ENCODE results near the gene LAMC2.

The LAMC2 gene

DNA sequence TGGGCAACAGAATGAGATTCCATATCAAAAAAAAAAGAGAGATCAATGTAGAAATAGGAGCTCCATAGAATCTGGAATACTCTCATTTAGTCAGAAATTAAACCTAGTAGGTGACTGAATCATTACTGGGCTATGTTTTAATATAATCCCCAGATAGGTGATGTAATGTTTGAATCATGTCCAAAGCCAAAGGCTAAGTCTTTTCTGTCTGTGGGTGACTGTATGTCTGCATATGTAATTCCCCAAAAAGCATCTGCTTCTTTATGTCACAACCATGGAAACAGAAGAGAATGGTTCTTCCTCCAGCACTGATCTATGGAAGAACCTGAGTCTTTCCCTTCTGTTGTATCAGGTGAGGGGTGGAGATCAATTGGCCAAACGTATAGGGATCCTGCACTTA lies 5.8 kb downstream of the LAMC2 start:
- Histone ChIP-seq H3K4me1 (ENCODE audit: control insufficient read depth, insufficient read depth, low read length, unreplicated experiment) (peaks cover 27% of the 10 kb centered on the region), H3K79me2 (ENCODE audit: control insufficient read depth, insufficient read depth, low read length, unreplicated experiment) (no peaks in the 10 kb centered on the region), H3K27ac (ENCODE audit: low read depth, low read length) (0 out of 2 replicates have a peak overlapping the region, but pooled peaks have one; percentile 2), H2AFZ (ENCODE audit: low read length, unreplicated experiment) (no peak overlapping the region), H3K4me3 (ENCODE audit: low read depth, low read length) (no peak overlapping the region), H3K27me3 (ENCODE audit: insufficient read depth, low read length) (no peaks in the 10 kb centered on the region), H3K36me3 (ENCODE audit: insufficient read depth, low read length) (no peaks in the 10 kb centered on the region)

DNA sequence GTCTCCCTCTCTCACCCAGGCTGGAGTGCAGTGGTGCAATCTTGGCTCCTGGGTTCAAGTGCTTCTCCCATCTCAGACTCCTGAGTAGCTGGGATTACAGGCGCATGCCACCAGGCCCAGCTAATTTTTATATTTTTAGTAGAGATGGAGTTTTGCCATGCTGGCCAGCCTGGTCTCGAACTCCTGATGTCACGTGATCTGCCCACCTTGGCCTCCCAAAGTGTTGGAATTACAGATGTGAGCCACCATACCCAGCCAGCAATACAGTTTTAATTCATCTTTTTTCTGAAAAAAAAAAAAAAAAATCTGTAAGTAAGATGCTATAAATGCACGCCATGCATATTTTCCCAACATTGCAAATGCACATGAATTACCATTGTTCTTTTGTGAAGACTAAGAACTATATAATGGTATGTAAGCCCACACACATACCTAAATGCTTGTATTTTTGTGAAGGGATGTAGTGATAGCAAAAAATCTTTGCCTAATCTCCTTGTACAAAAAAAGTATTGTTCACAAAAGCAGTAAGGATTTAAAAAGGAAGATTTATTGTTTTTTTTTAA lies 8.0 kb downstream of the LAMC2 start:
- Histone ChIP-seq H3K4me1 (ENCODE audit: control insufficient read depth, insufficient read depth, low read length, unreplicated experiment) (peaks cover 27% of the 10 kb centered on the region), H3K27ac (ENCODE audit: low read depth, low read length) (no peak overlapping the region), H3K79me2 (ENCODE audit: control insufficient read depth, insufficient read depth, low read length, unreplicated experiment) (no peaks in the 10 kb centered on the region), H3K27me3 (ENCODE audit: insufficient read depth, low read length) (no peaks in the 10 kb centered on the region), H3K4me3 (ENCODE audit: low read depth, low read length) (no peak overlapping the region), H2AFZ (ENCODE audit: low read length, unreplicated experiment) (no peak overlapping the region), H3K36me3 (ENCODE audit: insufficient read depth, low read length) (no peaks in the 10 kb centered on the region)

DNA sequence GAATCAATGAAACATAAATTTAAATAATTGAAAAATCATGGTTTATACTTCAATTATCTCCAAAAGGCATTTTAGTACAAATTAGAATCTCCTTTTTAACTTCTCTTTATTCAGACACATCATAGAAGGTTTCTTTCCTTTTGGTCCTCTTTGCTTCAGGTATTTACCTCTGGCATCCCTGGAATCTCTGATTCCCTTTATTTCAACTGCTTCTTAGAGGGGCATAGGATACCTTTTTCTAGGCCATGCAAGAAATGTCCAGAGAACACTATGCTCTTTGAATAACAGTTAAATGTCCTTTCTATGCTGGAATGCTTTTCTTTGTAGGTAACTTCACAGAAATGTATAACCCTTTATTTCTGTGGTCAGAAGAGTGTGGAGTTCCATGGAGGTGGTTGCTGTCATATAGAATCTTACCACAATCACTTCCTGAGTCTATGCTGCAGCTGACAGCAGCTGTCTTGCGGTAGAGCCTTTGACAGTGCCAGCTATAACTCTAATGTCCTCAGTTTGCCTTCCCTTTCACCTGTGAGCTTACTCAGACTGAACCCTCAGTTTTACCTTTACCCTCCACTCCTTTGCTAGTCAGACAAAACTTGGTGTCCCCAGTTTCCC lies 8.6 kb downstream of the LAMC2 start:
- Histone ChIP-seq H3K79me2 (ENCODE audit: control insufficient read depth, insufficient read depth, low read length, unreplicated experiment) (no peaks in the 10 kb centered on the region), H3K27me3 (ENCODE audit: insufficient read depth, low read length) (no peaks in the 10 kb centered on the region), H3K4me1 (ENCODE audit: control insufficient read depth, insufficient read depth, low read length, unreplicated experiment) (peaks cover 27% of the 10 kb centered on the region), H2AFZ (ENCODE audit: low read length, unreplicated experiment) (peak overlapping the region; percentile 74), H3K4me3 (ENCODE audit: low read depth, low read length) (no peak overlapping the region), H3K27ac (ENCODE audit: low read depth, low read length) (peak overlapping the region; percentile 26; the same call in 1 of the 2 replicates), H3K36me3 (ENCODE audit: insufficient read depth, low read length) (no peaks in the 10 kb centered on the region)

DNA sequence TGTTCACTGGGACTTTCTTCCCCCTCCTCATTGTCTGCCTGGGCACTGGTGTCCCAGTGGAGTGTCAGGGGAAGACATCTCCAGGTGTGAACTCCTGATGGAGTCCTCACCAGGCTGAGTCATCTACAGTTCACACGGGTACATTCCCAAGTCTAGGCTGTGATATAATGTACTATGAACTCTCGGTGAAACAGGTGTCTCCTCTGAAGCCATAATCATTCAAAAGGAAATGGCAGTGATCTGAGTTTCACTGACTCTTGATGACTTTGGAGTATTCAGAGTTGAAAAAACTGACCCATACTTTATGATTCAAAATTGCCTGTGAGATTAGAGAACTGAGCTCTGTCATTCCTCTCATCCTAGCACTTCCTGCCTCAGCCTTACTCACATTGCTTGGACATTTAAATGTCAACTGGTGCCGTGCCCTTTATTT lies 9.1 kb downstream of the LAMC2 start:
- Histone ChIP-seq H3K4me1 (ENCODE audit: control insufficient read depth, insufficient read depth, low read length, unreplicated experiment) (peaks cover 27% of the 10 kb centered on the region), H3K79me2 (ENCODE audit: control insufficient read depth, insufficient read depth, low read length, unreplicated experiment) (no peaks in the 10 kb centered on the region), H2AFZ (ENCODE audit: low read length, unreplicated experiment) (peak overlapping the region; percentile 74), H3K4me3 (ENCODE audit: low read depth, low read length) (peak overlapping the region; percentile 18; the same call in 1 of the 2 replicates), H3K27ac (ENCODE audit: low read depth, low read length) (peak overlapping the region; percentile 26; the same call in 1 of the 2 replicates), H3K27me3 (ENCODE audit: insufficient read depth, low read length) (no peaks in the 10 kb centered on the region), H3K36me3 (ENCODE audit: insufficient read depth, low read length) (no peaks in the 10 kb centered on the region)

DNA sequence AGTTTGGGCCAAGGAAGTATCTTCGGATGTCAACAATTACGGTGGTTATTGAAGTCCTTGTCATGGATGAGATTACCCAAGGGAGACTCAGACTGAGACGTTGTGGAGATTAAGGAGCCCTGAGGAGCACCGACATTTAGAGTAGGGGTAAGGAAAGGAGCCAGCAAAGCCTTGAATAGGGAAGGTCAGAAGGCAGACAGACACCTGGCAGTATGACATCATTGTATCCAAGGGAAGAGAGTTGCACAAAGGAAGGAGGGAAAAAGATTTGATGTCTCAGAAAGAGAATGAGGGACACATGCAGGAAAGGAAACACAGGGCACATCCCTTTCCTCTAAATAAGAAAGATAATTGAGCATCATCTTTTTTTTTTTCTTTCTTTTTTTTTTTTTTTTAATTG lies 11.7 kb downstream of the LAMC2 start:
- peaks cover 13% of the 10 kb centered on the region for H3K4me1 ChIP-seq (ENCODE audit: control insufficient read depth, insufficient read depth, low read length, unreplicated experiment)
- no peaks in the 10 kb centered on the region for H3K36me3 ChIP-seq (ENCODE audit: insufficient read depth, low read length)
- H3K27ac ChIP-seq (ENCODE audit: low read depth, low read length): no peak overlapping the region
- H3K4me3 ChIP-seq (ENCODE audit: low read depth, low read length): no peak overlapping the region
- H3K27me3 ChIP-seq (ENCODE audit: insufficient read depth, low read length): no peaks in the 10 kb centered on the region
- H3K79me2 ChIP-seq (ENCODE audit: control insufficient read depth, insufficient read depth, low read length, unreplicated experiment): no peaks in the 10 kb centered on the region
- H2AFZ ChIP-seq (ENCODE audit: low read length, unreplicated experiment): no peak overlapping the region

DNA sequence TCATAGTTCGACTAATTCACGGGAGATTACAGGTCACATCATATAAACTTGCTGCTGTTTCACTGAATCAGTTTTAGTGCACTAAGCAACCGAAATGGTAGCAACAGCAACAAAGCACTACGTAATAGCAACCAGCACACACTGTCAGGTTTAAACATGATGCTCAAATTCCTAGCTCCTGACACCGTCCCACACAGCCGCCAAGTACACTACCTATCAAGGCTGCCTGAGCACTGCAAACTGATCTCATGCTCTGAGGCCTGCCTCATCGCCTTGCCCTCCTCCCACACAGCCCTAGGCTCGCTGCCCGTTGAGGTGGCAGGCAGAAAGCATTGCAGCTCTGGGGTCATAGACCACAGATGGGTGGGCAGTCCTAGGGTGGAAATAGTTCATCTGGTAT lies 12.4 kb downstream of the LAMC2 start:
- Histone ChIP-seq H3K79me2 (ENCODE audit: control insufficient read depth, insufficient read depth, low read length, unreplicated experiment) (no peaks in the 10 kb centered on the region), H3K4me1 (ENCODE audit: control insufficient read depth, insufficient read depth, low read length, unreplicated experiment) (peaks cover 13% of the 10 kb centered on the region), H3K27me3 (ENCODE audit: insufficient read depth, low read length) (no peaks in the 10 kb centered on the region), H3K27ac (ENCODE audit: low read depth, low read length) (no peak overlapping the region), H2AFZ (ENCODE audit: low read length, unreplicated experiment) (no peak overlapping the region), H3K36me3 (ENCODE audit: insufficient read depth, low read length) (no peaks in the 10 kb centered on the region), H3K4me3 (ENCODE audit: low read depth, low read length) (no peak overlapping the region)

DNA sequence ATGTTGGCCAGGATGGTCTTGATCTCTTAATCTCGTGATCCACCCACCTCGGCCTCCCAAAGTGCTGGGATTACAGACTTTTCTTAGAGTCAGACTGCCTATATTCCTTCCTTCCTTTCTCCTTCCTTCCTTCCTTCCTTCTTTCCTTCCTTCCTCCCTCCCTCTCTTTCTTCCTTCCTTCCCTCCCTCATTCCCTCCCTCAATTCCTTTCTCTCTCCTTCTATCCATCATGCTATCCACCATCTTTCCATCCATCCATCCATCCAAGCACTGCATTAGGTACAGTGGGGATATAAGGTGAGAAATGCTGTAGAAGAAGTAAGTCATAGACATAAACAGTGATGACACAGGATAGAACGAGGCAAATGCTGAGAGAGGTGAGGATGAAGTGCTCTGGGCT lies 13.2 kb downstream of the LAMC2 start:
- peaks cover 13% of the 10 kb centered on the region for H3K4me1 ChIP-seq (ENCODE audit: control insufficient read depth, insufficient read depth, low read length, unreplicated experiment)
- no peaks in the 10 kb centered on the region for H3K27me3 ChIP-seq (ENCODE audit: insufficient read depth, low read length)
- H3K4me3 ChIP-seq (ENCODE audit: low read depth, low read length): no peak overlapping the region
- H2AFZ ChIP-seq (ENCODE audit: low read length, unreplicated experiment): no peak overlapping the region
- H3K79me2 ChIP-seq (ENCODE audit: control insufficient read depth, insufficient read depth, low read length, unreplicated experiment): no peaks in the 10 kb centered on the region
- no peak overlapping the region for H3K27ac ChIP-seq (ENCODE audit: low read depth, low read length)
- no peaks in the 10 kb centered on the region for H3K36me3 ChIP-seq (ENCODE audit: insufficient read depth, low read length)

DNA sequence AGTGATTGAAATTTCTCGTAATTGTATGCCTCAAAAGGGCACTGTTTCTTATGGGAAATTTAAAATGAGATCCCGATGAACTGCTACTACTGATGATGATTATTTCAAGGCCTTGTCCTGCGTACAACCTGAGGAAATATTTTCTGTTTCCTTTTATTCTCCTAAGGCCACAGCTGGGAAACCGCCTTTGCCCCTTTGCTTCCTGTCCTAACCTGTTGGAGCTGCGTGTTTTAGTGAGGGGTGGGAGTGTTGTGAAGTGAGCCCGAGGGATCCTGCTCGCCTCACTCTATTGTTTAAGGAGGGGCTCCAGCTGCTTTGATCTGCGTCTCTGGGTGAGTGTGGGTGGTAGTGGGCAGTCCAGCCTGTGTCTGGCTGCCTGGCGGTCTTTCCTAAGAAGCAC lies 14.4 kb downstream of the LAMC2 start:
- H2AFZ ChIP-seq (ENCODE audit: low read length, unreplicated experiment): no peak overlapping the region
- H3K79me2 ChIP-seq (ENCODE audit: control insufficient read depth, insufficient read depth, low read length, unreplicated experiment): no peaks in the 10 kb centered on the region
- no peak overlapping the region for H3K27ac ChIP-seq (ENCODE audit: low read depth, low read length)
- H3K4me1 ChIP-seq (ENCODE audit: control insufficient read depth, insufficient read depth, low read length, unreplicated experiment): peaks cover 8% of the 10 kb centered on the region
- no peak overlapping the region for H3K4me3 ChIP-seq (ENCODE audit: low read depth, low read length)
- no peaks in the 10 kb centered on the region for H3K27me3 ChIP-seq (ENCODE audit: insufficient read depth, low read length)
- no peaks in the 10 kb centered on the region for H3K36me3 ChIP-seq (ENCODE audit: insufficient read depth, low read length)

DNA sequence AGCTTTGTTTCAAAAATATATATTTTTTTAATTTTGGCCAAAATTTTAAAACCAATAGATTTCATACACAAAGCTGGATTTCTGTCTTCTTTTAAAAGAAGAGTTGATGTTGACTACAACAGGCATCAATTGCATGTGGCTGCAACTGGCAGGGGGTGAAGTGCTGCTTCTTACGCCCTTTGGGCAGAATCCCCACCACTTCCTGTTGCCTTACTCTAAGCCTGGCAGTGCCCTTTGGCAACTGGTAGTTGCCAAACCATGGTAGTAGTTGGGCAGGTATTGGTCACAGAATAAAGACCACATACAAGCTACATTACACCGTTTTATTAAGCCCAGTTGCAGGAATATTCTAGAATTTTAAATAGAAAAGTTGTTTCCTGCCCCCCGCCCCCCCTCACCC lies 17.0 kb downstream of the LAMC2 start:
- peaks cover 7% of the 10 kb centered on the region for H3K4me1 ChIP-seq (ENCODE audit: control insufficient read depth, insufficient read depth, low read length, unreplicated experiment)
- no peaks in the 10 kb centered on the region for H3K36me3 ChIP-seq (ENCODE audit: insufficient read depth, low read length)
- no peaks in the 10 kb centered on the region for H3K27me3 ChIP-seq (ENCODE audit: insufficient read depth, low read length)

DNA sequence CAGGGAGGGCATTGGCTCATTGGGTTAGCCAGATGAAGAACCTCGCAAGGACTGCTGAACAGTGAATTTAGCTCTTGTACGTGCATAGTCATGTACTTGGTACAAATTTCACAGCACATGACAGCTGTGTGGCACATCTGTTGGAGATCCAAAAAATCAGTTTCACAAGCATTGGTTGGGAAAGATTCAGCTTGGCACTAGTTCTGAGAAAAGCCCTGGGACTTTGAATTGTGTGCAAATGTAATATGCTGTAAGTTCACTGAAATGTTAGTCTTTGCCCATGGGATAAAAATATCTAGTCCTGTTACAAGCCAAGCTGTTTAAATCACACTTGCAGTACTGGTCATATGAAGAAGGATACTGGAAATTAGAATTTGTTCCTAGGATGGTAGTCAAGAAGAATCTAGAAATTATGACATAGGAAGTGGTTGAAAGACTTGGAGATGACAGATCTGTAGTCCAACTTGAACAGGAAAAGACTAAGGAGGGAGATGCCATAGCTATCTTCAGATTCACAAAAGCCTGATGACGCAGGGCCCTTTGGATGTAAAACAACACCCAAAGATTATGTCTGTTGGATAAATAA lies 19.2 kb downstream of the LAMC2 start:
- Histone ChIP-seq H3K27ac (ENCODE audit: low read depth, low read length) (peak overlapping the region; percentile 37; the same call in 1 of the 2 replicates), H3K4me1 (ENCODE audit: control insufficient read depth, insufficient read depth, low read length, unreplicated experiment) (peaks cover 20% of the 10 kb centered on the region), H3K27me3 (ENCODE audit: insufficient read depth, low read length) (no peaks in the 10 kb centered on the region), H3K4me3 (ENCODE audit: low read depth, low read length) (no peak overlapping the region), H3K36me3 (ENCODE audit: insufficient read depth, low read length) (no peaks in the 10 kb centered on the region), H3K79me2 (ENCODE audit: control insufficient read depth, insufficient read depth, low read length, unreplicated experiment) (no peaks in the 10 kb centered on the region), H2AFZ (ENCODE audit: low read length, unreplicated experiment) (no peak overlapping the region)

More for the DNA sequence above, 17.0 kb downstream of the LAMC2 start:
- Histone ChIP-seq H2AFZ (ENCODE audit: low read length, unreplicated experiment) (no peak overlapping the region), H3K79me2 (ENCODE audit: control insufficient read depth, insufficient read depth, low read length, unreplicated experiment) (no peaks in the 10 kb centered on the region), H3K27ac (ENCODE audit: low read depth, low read length) (no peak overlapping the region), H3K4me3 (ENCODE audit: low read depth, low read length) (no peak overlapping the region)
